SK-N-SH (cell line): ENCODE data around the gene CYP20A1. TPM values are rescaled to one million over a fixed set of nuclear protein-coding genes. Genes with fewer than 3 reads are reported as not detected.

Source experiments
- CTCF ChIA-PET: fragments of 300-600, 350-600 bp; formaldehyde crosslinking; extraction: SDS; loops from one replicate; lab custom pipeline; 2021; lab: Yijun Ruan, JAX
- POLR2A ChIA-PET: fragments of 350-600 bp; sonication (Branson Sonifier 250); formaldehyde crosslinking; extraction: SDS; loops from one replicate; lab custom pipeline; 2020; ENCODE audit warnings: antibody characterized with exemption, inconsistent platforms; lab: Yijun Ruan, JAX
- DNase-seq: peaks from one replicate; pipeline ENCODE4 v3.0.0; 2012
- H2AFZ ChIP-seq: fragments of 200-600 bp; sonication (generic); 2 replicates; pipeline ENCODE4 v1.8.1; 2016; ENCODE audit warnings: antibody characterized with exemption, mild to moderate bottlenecking, low read depth
- H3F3A ChIP-seq: fragments of 200-600 bp; sonication (generic); replicated peaks from 2 replicates; pipeline ENCODE3; 2016; ENCODE audit warnings: antibody characterized with exemption, mild to moderate bottlenecking; ENCODE audit not compliant: insufficient read depth
- H3K27ac ChIP-seq, 2 experiments: fragments of 200-500 bp in 1 of 2; fragments of 200-600 bp in 1 of 2; sonication (Bioruptor generic) in 1 of 2; sonication (generic), shearing (Covaris generic) in 1 of 2; 2 replicates each; pipeline versions ENCODE4 v1.5.1 to v1.6.1; 2014 to 2016; ENCODE audit warnings: low read depth in 2 of 2, inconsistent platforms in 1 of 2, low read length in 1 of 2, mild to moderate bottlenecking in 1 of 2, mixed read lengths in 1 of 2
- H3K27me3 ChIP-seq: fragments of 200-600 bp; sonication (generic), shearing (Covaris generic); 2 replicates; pipeline ENCODE4 v1.6.1; 2016; ENCODE audit warnings: mixed run types; ENCODE audit not compliant: insufficient read depth
- H3K36me3 ChIP-seq, 2 experiments: fragments of 200-500 bp in 1 of 2; fragments of 200-600 bp in 1 of 2; sonication (Bioruptor generic) in 1 of 2; sonication (generic) in 1 of 2; replicated peaks in 1 of 2; 2 replicates each; pipeline versions ENCODE3 to v1.5.1; 2014 to 2016; ENCODE audit warnings: low read length in 1 of 2, mild to moderate bottlenecking in 1 of 2; ENCODE audit not compliant: insufficient read depth in 2 of 2, control insufficient read depth in 1 of 2
- H3K4me1 ChIP-seq, 2 experiments: fragments of 200-500 bp in 1 of 2; fragments of 200-600 bp in 1 of 2; sonication (Bioruptor generic) in 1 of 2; sonication (generic), shearing (Covaris generic) in 1 of 2; 2 replicates each; pipeline versions ENCODE4 v1.5.1 to v1.6.1; 2014 to 2016; ENCODE audit warnings: low read depth in 1 of 2, low read length in 1 of 2, mixed run types in 1 of 2; ENCODE audit not compliant: insufficient read depth in 2 of 2, control insufficient read depth in 1 of 2
- H3K4me2 ChIP-seq: fragments of 200-600 bp; sonication (generic), shearing (Covaris generic); 2 replicates; pipeline ENCODE4 v1.6.1; 2017; ENCODE audit warnings: mixed run types
- H3K4me3 ChIP-seq, 2 experiments: fragments of 200-500 bp in 1 of 2; fragments of 200-600 bp in 1 of 2; sonication (Bioruptor generic) in 1 of 2; sonication (generic), shearing (Covaris generic) in 1 of 2; 2 replicates each; pipeline versions ENCODE4 v1.5.1 to v1.8.1; 2014 to 2016; ENCODE audit warnings: low read depth in 2 of 2, inconsistent platforms in 1 of 2, low read length in 1 of 2, mild to moderate bottlenecking in 1 of 2, mixed read lengths in 1 of 2, moderate library complexity in 1 of 2
- H3K79me2 ChIP-seq: fragments of 200-600 bp; sonication (generic); 2 replicates; pipeline ENCODE4 v1.8.1; 2017; ENCODE audit warnings: mild to moderate bottlenecking; ENCODE audit not compliant: insufficient read depth
- H3K9ac ChIP-seq: fragments of 200-600 bp; sonication (generic); 2 replicates; pipeline ENCODE4 v1.6.1; 2017; ENCODE audit warnings: mixed run types
- H3K9me2 ChIP-seq: fragments of 200-600 bp; sonication (generic); 2 replicates; pipeline ENCODE4 v1.6.1; 2017; ENCODE audit warnings: mixed run types
- H3K9me3 ChIP-seq: fragments of 200-600 bp; sonication (generic); 2 replicates; pipeline ENCODE4 v1.6.1; 2017; ENCODE audit warnings: mixed run types, mild to moderate bottlenecking, moderate library complexity
- H4K20me1 ChIP-seq: fragments of 200-600 bp; sonication (generic); 2 replicates; pipeline ENCODE4 v1.6.1; 2017; ENCODE audit warnings: mild to moderate bottlenecking, mixed run types; ENCODE audit not compliant: insufficient read depth
- CHD2 ChIP-seq: fragments of 150-350 bp; IDR thresholded peaks from 2 replicates; pipeline ENCODE4 v1.6.1; 2018; ENCODE audit warnings: low read length; ENCODE audit not compliant: partially characterized antibody
- CTCF ChIP-seq: fragments of 200-600 bp; sonication (generic); IDR thresholded peaks from 2 replicates; pipeline ENCODE4 v1.6.1; 2017; ENCODE audit warnings: antibody characterized with exemption, mild to moderate bottlenecking, moderate library complexity
- ELF1 ChIP-seq: IDR thresholded peaks from 2 replicates; pipeline ENCODE4 v1.4.0; 2012
- EP300 ChIP-seq, 2 experiments: IDR thresholded peaks; 2 replicates each; pipeline versions ENCODE4 v1.4.0 to v1.6.1; 2012; ENCODE audit warnings: borderline replicate concordance in 1 of 2, low read depth in 1 of 2, low read length in 1 of 2
- EZH2phosphoT487 ChIP-seq: fragments of 200-600 bp; sonication (generic); IDR thresholded peaks from 2 replicates; pipeline ENCODE4 v1.6.1; 2017; ENCODE audit warnings: low read depth, mixed run types, mild to moderate bottlenecking, antibody characterized with exemption, moderate library complexity, borderline replicate concordance
- GABPA ChIP-seq: IDR thresholded peaks from 2 replicates; pipeline ENCODE4 v1.4.0; 2012; ENCODE audit warnings: low read depth, mild to moderate bottlenecking
- JUND ChIP-seq: IDR thresholded peaks from 2 replicates; pipeline ENCODE4 v1.4.0; 2012
- MAX ChIP-seq: IDR thresholded peaks from 2 replicates; pipeline ENCODE4 v1.4.0; 2012; ENCODE audit warnings: low read depth
- MEF2A ChIP-seq: IDR thresholded peaks from 2 replicates; pipeline ENCODE4 v1.4.0; 2012; ENCODE audit warnings: low read depth, borderline replicate concordance
- NRF1 ChIP-seq: IDR thresholded peaks from 2 replicates; pipeline ENCODE4 v1.6.1; 2012; ENCODE audit warnings: low read depth, mild to moderate bottlenecking, low read length
- RAD21 ChIP-seq: IDR thresholded peaks from 2 replicates; pipeline ENCODE4 v1.6.1; 2012; ENCODE audit warnings: mild to moderate bottlenecking, low read length
- REST ChIP-seq: IDR thresholded peaks from 2 replicates; pipeline ENCODE4 v1.6.1; 2012; ENCODE audit warnings: mild to moderate bottlenecking, low read depth, low read length, moderate library complexity
- RXRA ChIP-seq: IDR thresholded peaks from 2 replicates; pipeline ENCODE4 v1.4.0; 2012; ENCODE audit warnings: low read depth, mild to moderate bottlenecking, borderline replicate concordance
- TCF12 ChIP-seq: IDR thresholded peaks from 2 replicates; pipeline ENCODE4 v1.4.0; 2012
- TEAD4 ChIP-seq: IDR thresholded peaks from 2 replicates; pipeline ENCODE4 v1.4.0; 2012; ENCODE audit warnings: mild to moderate bottlenecking, borderline replicate concordance; ENCODE audit not compliant: insufficient read depth
- USF1 ChIP-seq: IDR thresholded peaks from 2 replicates; pipeline ENCODE4 v1.4.0; 2012; ENCODE audit warnings: low read depth, borderline replicate concordance
- USF2 ChIP-seq: fragments of 150-350 bp; IDR thresholded peaks from 2 replicates; pipeline ENCODE4 v1.6.1; 2017; ENCODE audit warnings: antibody characterized with exemption, low read length, low read depth, borderline replicate concordance
- YY1 ChIP-seq: IDR thresholded peaks from 2 replicates; pipeline ENCODE4 v1.4.0; 2012; ENCODE audit warnings: low read depth, mild to moderate bottlenecking
- ZBTB33 ChIP-seq: IDR thresholded peaks from 2 replicates; pipeline ENCODE4 v1.4.0; 2012; ENCODE audit warnings: low read depth, borderline replicate concordance
- WGBS: methylation state at CpG from one replicate; pipeline ENCODE4 v1.1.6; 2017; ENCODE audit warnings: low lambda C conversion rate; 5-methylcytosine and 5-hydroxymethylcytosine counted together
- polyA plus RNA-seq, 3 experiments: library from polyadenylated mRNA; depleted of rRNA; stranded (reverse); fragments of >200 nt; gene quantifications; 2 replicates each; pipeline ENCODE4 v1.2.3, GENCODE V29; 2012

The CYP20A1 gene
- polyA plus RNA-seq, 1 of the 3 experiments (the other 2 are of a cell fraction), result 10.6 TPM

- H4K20me1 ChIP-seq, result no peaks in the 10 kb centered on the region
- no peak overlapping the region for H3K9ac ChIP-seq
- no peak for DNase-seq
- no peaks in the 10 kb centered on the region for H3K27me3 ChIP-seq
- 96% methylated on average over 5 of the region's 5 CpGs for WGBS
- H2AFZ ChIP-seq, result no peak overlapping the region
- POLR2A ChIA-PET, result no interaction called here
- H3K4me3 ChIP-seq, result no peak overlapping the region
- H3K4me1 ChIP-seq, result no peaks in the 10 kb centered on the region
- H3K79me2 ChIP-seq, result no peaks in the 10 kb centered on the region
- no peaks in the 10 kb centered on the region for H3K9me2 ChIP-seq
- peaks cover 14% of the 10 kb centered on the region for H3F3A ChIP-seq
- TF ChIP-seq MAX (no peak), YY1 (no peak), MEF2A (no peak), CTCF (no peak), TEAD4 (no peak), USF2 (no peak), CHD2 (no peak), USF1 (no peak), NRF1 (no peak), RXRA (no peak), EZH2phosphoT487 (no peak), ELF1 (no peak), GABPA (no peak), JUND (no peak), RAD21 (no peak), ZBTB33 (no peak), REST (no peak), EP300 (IDR thresholded peaks at IDR 0.05; ENCODE audit: borderline replicate concordance in 1 of 2, low read depth in 1 of 2, low read length in 1 of 2) (no peak), TCF12 (no peak)
- H3K27ac ChIP-seq, result no peak overlapping the region
- no peak overlapping the region for H3K4me2 ChIP-seq
- H3K9me3 ChIP-seq, result no peaks in the 10 kb centered on the region
- peaks cover 4 to 24% of the 10 kb centered on the region in 2 experiments for H3K36me3 ChIP-seq
- CTCF ChIA-PET, result interaction anchor here (0.8 kb wide), 1 partner anchor 23 kb away, joined by 3 read pairs; no protein-coding TSS in a partner anchor
These were observed 37.4 kb upstream of the CYP20A1 start for GRCh38 chr2:203201426-203201825.
